Measurements from ENCODE around the gene PCDHGA6. TPM values are rescaled to one million over a fixed set of nuclear protein-coding genes. Genes with fewer than 3 reads are reported as not detected.
"Not testable (repeated sequence)": the region's sequence is repeated elsewhere in the genome, so short reads cannot be mapped to it uniquely, and the experiment has no call there.

The PCDHGA6 gene
- total RNA-seq, 4 donors from 2014 or later: 5.6 to 7.3 (median 5.8) TPM

DNA sequence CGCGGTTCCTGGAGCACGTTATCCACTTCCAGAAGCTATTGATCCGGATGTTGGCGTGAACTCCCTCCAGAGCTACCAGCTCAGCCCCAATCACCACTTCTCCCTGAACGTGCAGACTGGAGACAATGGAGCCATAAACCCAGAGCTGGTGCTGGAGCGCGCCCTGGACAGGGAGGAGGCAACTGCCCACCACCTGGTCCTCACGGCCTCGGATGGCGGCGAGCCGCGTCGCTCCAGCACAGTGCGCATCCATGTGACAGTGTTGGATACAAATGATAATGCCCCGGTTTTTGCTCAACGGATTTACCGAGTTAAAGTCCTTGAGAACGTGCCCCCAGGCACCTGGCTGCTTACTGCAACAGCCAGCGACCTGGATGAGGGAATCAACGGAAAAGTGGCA, 29.7 kb downstream of the PCDHGA6 start:
- peaks cover 4 to 7% of the 10 kb centered on the region in 2 donors for H3K4me1 ChIP-seq
- DNase-seq: no peak
- no peaks in the 10 kb centered on the region for H3K9me3 ChIP-seq
- no peaks in the 10 kb centered on the region for H3K36me3 ChIP-seq
- H3K4me3 ChIP-seq (replicated peaks in 1 of 3): no peak overlapping the region
- H3K27ac ChIP-seq: no peak overlapping the region
- TF ChIP-seq, protein P1, sequence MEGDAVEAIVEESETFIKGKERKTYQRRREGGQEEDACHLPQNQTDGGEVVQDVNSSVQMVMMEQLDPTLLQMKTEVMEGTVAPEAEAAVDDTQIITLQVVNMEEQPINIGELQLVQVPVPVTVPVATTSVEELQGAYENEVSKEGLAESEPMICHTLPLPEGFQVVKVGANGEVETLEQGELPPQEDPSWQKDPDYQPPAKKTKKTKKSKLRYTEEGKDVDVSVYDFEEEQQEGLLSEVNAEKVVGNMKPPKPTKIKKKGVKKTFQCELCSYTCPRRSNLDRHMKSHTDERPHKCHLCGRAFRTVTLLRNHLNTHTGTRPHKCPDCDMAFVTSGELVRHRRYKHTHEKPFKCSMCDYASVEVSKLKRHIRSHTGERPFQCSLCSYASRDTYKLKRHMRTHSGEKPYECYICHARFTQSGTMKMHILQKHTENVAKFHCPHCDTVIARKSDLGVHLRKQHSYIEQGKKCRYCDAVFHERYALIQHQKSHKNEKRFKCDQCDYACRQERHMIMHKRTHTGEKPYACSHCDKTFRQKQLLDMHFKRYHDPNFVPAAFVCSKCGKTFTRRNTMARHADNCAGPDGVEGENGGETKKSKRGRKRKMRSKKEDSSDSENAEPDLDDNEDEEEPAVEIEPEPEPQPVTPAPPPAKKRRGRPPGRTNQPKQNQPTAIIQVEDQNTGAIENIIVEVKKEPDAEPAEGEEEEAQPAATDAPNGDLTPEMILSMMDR (IDR thresholded peaks at IDR 0.05): no peak
- TF ChIP-seq POLR2A (IDR thresholded peaks at IDR 0.05): no peak
- H3K27me3 ChIP-seq: no peaks in the 10 kb centered on the region
- intact Hi-C loops (cut with DNase I): no loop called here
- WGBS, 2 donors: 24 to 26% methylated on average over 22 of the region's 22 CpGs

DNA sequence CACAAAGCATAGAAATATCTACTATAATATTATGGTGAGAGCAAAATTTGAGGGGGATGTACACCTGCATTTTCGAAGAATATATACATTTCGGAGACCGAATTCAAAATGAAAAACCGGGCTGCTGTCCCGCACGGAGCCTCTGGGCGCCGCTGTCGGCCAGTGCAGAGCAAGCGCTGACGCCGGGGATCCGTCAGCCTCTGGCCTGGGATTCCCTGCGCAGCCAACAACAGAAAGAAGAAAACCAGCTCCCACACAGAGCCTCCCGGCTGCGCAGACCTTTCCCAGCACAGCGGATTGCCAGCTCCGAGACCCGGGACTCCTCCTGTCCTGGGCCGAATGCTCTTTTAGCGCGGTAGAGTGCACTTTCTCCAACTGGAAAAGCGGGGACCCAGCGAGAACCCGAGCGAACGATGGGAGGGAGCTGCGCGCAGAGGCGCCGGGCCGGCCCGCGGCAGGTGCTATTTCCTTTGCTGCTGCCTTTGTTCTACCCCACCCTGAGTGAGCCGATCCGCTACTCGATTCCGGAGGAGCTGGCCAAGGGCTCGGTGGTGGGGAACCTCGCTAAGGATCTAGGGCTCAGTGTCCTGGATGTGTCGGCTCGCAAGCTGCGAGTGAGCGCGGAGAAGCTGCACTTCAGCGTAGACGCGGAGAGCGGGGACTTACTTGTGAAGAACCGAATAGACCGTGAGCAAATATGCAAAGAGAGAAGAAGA, 34.3 kb downstream of the PCDHGA6 start, which contains the start of gene PCDHGB6:
Gene PCDHGB6 (plus strand): TSS at position 232 of the 716 bp plus-strand sequence. CDS start 182 bp downstream, at position 414.
- WGBS, 2 donors: 12 to 15% methylated on average over 31 to 40 of the region's 51 CpGs
- H3K27ac ChIP-seq; H3K4me3 ChIP-seq (replicated peaks in 1 of 3); H3K9me3 ChIP-seq; H3K4me1 ChIP-seq; H3K36me3 ChIP-seq; intact Hi-C loops (cut with DNase I); H3K27me3 ChIP-seq: not testable (repeated sequence)
- DNase-seq: peak; percentile 58 to 62
- TF ChIP-seq, protein P1 (IDR thresholded peaks at IDR 0.05): peak; percentile 32 to 58 (median 55)

DNA sequence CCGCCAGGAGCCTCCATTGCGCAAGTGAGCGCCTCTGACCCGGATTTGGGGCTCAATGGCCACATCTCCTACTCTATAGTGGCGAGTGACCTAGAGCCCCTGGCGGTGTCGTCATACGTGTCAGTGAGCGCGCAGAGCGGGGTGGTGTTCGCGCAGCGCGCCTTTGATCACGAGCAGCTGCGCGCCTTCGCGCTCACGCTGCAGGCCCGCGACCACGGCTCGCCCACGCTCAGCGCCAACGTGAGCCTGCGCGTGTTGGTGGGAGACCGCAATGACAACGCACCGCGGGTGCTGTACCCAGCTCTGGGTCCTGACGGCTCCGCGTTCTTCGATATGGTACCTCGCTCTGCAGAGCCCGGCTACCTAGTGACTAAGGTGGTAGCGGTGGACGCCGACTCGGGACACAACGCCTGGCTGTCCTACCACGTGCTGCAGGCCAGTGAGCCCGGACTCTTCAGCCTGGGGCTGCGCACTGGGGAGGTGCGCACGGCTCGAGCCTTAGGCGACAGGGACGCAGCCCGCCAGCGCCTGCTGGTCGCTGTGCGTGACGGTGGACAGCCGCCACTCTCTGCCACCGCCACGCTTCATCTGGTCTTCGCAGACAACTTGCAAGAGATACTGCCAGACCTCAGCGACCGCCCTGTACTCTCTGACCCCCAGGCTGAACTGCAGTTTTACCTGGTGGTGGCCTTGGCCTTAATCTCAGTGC, 36.1 kb downstream of the PCDHGA6 start:
- WGBS, 2 donors: 22 to 28% methylated on average over 19 to 47 of the region's 64 CpGs
- Histone ChIP-seq H3K27ac (no peak overlapping the region), H3K36me3 (no peaks in the 10 kb centered on the region), H3K4me1 (no peaks in the 10 kb centered on the region), H3K27me3 (no peaks in the 10 kb centered on the region), H3K9me3 (peaks cover 6% of the 10 kb centered on the region), H3K4me3 (replicated peaks in 1 of 3) (no peak overlapping the region)
- DNase-seq: no peak
- intact Hi-C loops (cut with DNase I): no loop called here
- no peak for TF ChIP-seq POLR2A (IDR thresholded peaks at IDR 0.05)
- TF ChIP-seq, protein P1 (IDR thresholded peaks at IDR 0.05): no peak

DNA sequence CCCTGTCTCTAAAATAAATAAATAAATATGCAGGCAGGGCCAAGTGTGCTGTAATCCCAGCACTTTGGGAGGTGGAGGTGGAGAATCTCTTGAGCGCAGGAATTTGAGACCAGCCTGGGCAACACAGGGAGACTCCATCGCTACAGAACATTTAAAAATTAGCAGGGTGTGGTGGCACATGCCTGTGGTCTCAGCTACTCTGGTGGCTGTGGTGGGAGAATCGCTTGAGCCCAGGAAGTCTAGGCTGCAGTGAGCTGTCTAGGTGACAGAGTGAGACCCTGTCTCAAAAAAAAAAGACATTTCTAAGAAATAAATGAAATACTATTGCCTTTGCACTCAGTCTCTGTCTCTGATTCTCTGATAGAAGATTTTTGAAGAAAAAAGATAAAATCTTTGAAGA, 37.9 kb downstream of the PCDHGA6 start:
- no peak for DNase-seq
- Histone ChIP-seq H3K9me3 (peaks cover 6% of the 10 kb centered on the region), H3K4me3 (replicated peaks in 1 of 3) (no peak overlapping the region), H3K27me3 (no peaks in the 10 kb centered on the region), H3K27ac (no peak overlapping the region), H3K4me1 (no peaks in the 10 kb centered on the region), H3K36me3 (no peaks in the 10 kb centered on the region)
- WGBS, 2 donors: 67 to 81% methylated on average over 3 of the region's 3 CpGs
- intact Hi-C loops (cut with DNase I): no loop called here
- TF ChIP-seq, protein P1 (IDR thresholded peaks at IDR 0.05): no peak
- TF ChIP-seq POLR2A (IDR thresholded peaks at IDR 0.05): no peak

Data from thyroid gland (tissue), 4 donors.